SK-N-MC (cell line): ENCODE measurements around the gene MYRFL.

Experiments
- EZH2 ChIP-seq: fragments of 200-600 bp; sonication (generic); IDR thresholded peaks from one replicate; pipeline ENCODE4 v1.6.1; 2017; ENCODE audit warnings: antibody characterized with exemption
- POLR2AphosphoS5 ChIP-seq: IDR thresholded peaks from 2 replicates; pipeline ENCODE4 v1.6.1; 2012; ENCODE audit warnings: mild to moderate bottlenecking, low read depth, low read length, borderline replicate concordance

GRCh38 chr12:69783365-69783764 lies 41.7 kb upstream of the MYRFL start:
- TF ChIP-seq POLR2AphosphoS5: no peak
- no peak for TF ChIP-seq EZH2
